HepG2 (cell line): ENCODE measurements around the gene KCTD14. TPM values are rescaled to one million over a fixed set of nuclear protein-coding genes. Genes with fewer than 3 reads are reported as not detected.

Experiments
- DNMT1 ChIP-seq: sonication (generic); formaldehyde crosslinking; IDR thresholded peaks from 2 replicates; pipeline ENCODE4 v1.5.1; 2020; ENCODE audit warnings: mild to moderate bottlenecking, missing genetic modification reagents
- GTF2F1 ChIP-seq: fragments of 150-350 bp; IDR thresholded peaks from 2 replicates; pipeline ENCODE4 v1.6.1; 2014; ENCODE audit warnings: low read length
- KLF12 ChIP-seq: sonication (generic); formaldehyde crosslinking; IDR thresholded peaks from 2 replicates; pipeline ENCODE4 v1.4.0; 2020; ENCODE audit warnings: missing genetic modification reagents, borderline replicate concordance
- PCBP1 ChIP-seq: fragments of 200-400 bp; formaldehyde crosslinking; IDR thresholded peaks from 2 replicates; pipeline ENCODE4 v1.6.1; 2017; ENCODE audit warnings: mild to moderate bottlenecking, low read depth, low read length, borderline replicate concordance
- PHF21A ChIP-seq: sonication (generic); formaldehyde crosslinking; IDR thresholded peaks from 2 replicates; pipeline ENCODE4 v1.5.0; 2020; ENCODE audit warnings: mild to moderate bottlenecking, missing genetic modification reagents
- RXRB ChIP-seq: IDR thresholded peaks from 2 replicates; pipeline ENCODE4 v1.6.1; 2016; ENCODE audit warnings: borderline replicate concordance, missing genetic modification reagents, missing compliant biosample characterization
- SALL2 ChIP-seq: sonication (generic); formaldehyde crosslinking; IDR thresholded peaks from 2 replicates; pipeline ENCODE4 v1.8.1; 2023; ENCODE audit warnings: mild to moderate bottlenecking, missing genetic modification reagents, inconsistent platforms
- SRSF9 ChIP-seq: fragments of 200-400 bp; formaldehyde crosslinking; IDR thresholded peaks from 2 replicates; pipeline ENCODE4 v1.6.1; 2018; ENCODE audit warnings: borderline replicate concordance, mild to moderate bottlenecking, low read depth, low read length; ENCODE audit not compliant: insufficient read depth, poor library complexity, severe bottlenecking
- STAT5B ChIP-seq: sonication (generic); formaldehyde crosslinking; IDR thresholded peaks from 2 replicates; pipeline ENCODE4 v1.4.0; 2020; ENCODE audit warnings: missing genetic modification reagents
- ZBTB21 ChIP-seq: sonication (generic); formaldehyde crosslinking; IDR thresholded peaks from 2 replicates; pipeline ENCODE4 v1.4.0; 2020; ENCODE audit warnings: missing genetic modification reagents
- ZC3H13 ChIP-seq: sonication (generic); formaldehyde crosslinking; IDR thresholded peaks from 2 replicates; pipeline ENCODE4 v1.8.1; 2023; ENCODE audit warnings: mild to moderate bottlenecking, missing genetic modification reagents, moderate library complexity
- ZNF652 ChIP-seq: IDR thresholded peaks from 2 replicates; pipeline ENCODE4 v1.6.1; 2016; ENCODE audit warnings: low read depth, borderline replicate concordance
- ZNF792 ChIP-seq: IDR thresholded peaks from 2 replicates; pipeline ENCODE4 v1.6.1; 2016
- polyA plus RNA-seq, 8 experiments: library from polyadenylated mRNA; depleted of rRNA in 3 of 8; stranded (reverse) in 7 of 8; unstranded in 1 of 8; fragments of >200 nt; fragmentation: Illumina TruSeq in 4 of 8; extraction: Trizol in 4 of 8; gene quantifications; 2 replicates each; pipeline versions ENCODE4 v1.2.1 to v1.2.3, GENCODE V29; 2011 to 2016; ENCODE audit warnings: low read depth in 4 of 8, missing spikeins in 1 of 8, mixed read lengths in 1 of 8; ENCODE audit not compliant: insufficient read depth in 1 of 8
- total RNA-seq, 5 experiments: library from RNA; depleted of rRNA; stranded (reverse); fragments of >200 nt; fragmentation: Illumina TruSeq; extraction: Trizol; gene quantifications; 2 replicates each; pipeline ENCODE4 v1.2.3, GENCODE V29; 2016; ENCODE audit warnings: low read depth in 1 of 5
- TF ChIP-seq, protein P1 (sequence below): sonication (generic); formaldehyde crosslinking; IDR thresholded peaks from 2 replicates; pipeline ENCODE4 v1.5.0; 2020; ENCODE audit warnings: missing genetic modification reagents, mild to moderate bottlenecking, borderline replicate concordance
- TF ChIP-seq, protein P2 (sequence below): sonication (generic); formaldehyde crosslinking; IDR thresholded peaks from 2 replicates; pipeline ENCODE4 v1.8.1; 2023; ENCODE audit warnings: missing genetic modification reagents, mild to moderate bottlenecking, borderline replicate concordance
- TF ChIP-seq, protein P3 (sequence below): sonication (generic); formaldehyde crosslinking; IDR thresholded peaks from 2 replicates; pipeline ENCODE4 v1.5.0; 2020; ENCODE audit warnings: missing genetic modification reagents
- TF ChIP-seq, protein P4 (sequence below): IDR thresholded peaks from 2 replicates; pipeline ENCODE4 v1.6.1; 2018; ENCODE audit warnings: missing genetic modification reagents, mild to moderate bottlenecking, missing compliant biosample characterization
- TF ChIP-seq, protein P5 (sequence below): sonication (generic); formaldehyde crosslinking; IDR thresholded peaks from 2 replicates; pipeline ENCODE4 v1.4.0; 2020; ENCODE audit warnings: missing genetic modification reagents, borderline replicate concordance
- TF ChIP-seq, protein P6 (sequence below): sonication (generic); formaldehyde crosslinking; IDR thresholded peaks from 2 replicates; pipeline ENCODE4 v1.4.0; 2020; ENCODE audit warnings: mild to moderate bottlenecking, missing genetic modification reagents, borderline replicate concordance
- TF ChIP-seq, protein P7 (sequence below): sonication (generic); formaldehyde crosslinking; IDR thresholded peaks from 2 replicates; pipeline ENCODE4 v1.4.0; 2020; ENCODE audit warnings: low read depth, mild to moderate bottlenecking, missing genetic modification reagents

KCTD14 gene
- total and polyA plus RNA-seq, 2 of the 13 experiments (the other 11 are each of a cell fraction or from before 2014, with no cell fraction given), result 10.3 to 15.6 TPM

DNA sequence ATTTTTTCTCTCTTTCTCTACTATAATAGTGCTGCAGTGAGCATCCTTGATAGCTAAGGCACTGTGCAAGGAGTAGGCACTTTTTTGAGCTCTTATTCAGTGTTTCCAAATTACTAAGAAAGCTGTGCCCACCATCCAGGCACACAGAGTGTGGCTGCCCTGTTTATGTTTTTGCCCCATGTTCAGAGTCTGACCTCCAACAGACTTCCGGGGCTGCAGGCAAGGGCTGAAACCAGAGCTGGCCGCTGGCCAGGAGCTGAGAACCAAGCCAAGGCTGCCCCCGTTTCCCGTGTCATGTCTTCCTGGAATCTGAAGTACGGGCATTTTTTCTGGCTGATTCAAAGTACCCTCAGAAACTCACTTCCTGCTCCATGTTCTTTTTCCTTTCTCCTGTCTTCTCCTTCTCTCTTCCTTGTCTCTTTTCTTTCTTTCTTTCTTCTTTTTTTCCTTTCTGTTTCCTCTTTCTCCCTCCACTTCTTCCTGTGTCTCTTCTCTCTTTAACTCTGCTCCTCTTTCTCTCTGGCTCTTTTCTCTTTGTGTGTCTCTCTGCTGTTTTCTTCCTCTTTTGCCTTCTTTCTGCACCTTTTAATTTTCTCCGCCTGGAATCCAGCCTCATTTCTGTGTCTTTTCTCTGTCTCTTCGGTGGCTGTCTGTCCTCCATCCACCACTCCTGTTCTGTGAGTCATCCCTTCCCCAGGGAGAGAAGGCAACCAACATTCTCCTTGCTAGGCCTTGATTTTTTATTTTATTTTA, 17.0 kb upstream of the KCTD14 start (continued):
- no peak for TF ChIP-seq PCBP1
- no peak for TF ChIP-seq SRSF9
- no peak; the same call in 1 of the 2 replicates for TF ChIP-seq RXRB (CRISPR knock-in tag)
- TF ChIP-seq, protein P1, sequence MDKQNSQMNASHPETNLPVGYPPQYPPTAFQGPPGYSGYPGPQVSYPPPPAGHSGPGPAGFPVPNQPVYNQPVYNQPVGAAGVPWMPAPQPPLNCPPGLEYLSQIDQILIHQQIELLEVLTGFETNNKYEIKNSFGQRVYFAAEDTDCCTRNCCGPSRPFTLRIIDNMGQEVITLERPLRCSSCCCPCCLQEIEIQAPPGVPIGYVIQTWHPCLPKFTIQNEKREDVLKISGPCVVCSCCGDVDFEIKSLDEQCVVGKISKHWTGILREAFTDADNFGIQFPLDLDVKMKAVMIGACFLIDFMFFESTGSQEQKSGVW, result no peak
- TF ChIP-seq, protein P2, sequence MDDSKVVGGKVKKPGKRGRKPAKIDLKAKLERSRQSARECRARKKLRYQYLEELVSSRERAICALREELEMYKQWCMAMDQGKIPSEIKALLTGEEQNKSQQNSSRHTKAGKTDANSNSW (CRISPR knock-in tag), result no peak
- no peak for TF ChIP-seq ZC3H13 (CRISPR knock-in tag)
- TF ChIP-seq, protein P3, sequence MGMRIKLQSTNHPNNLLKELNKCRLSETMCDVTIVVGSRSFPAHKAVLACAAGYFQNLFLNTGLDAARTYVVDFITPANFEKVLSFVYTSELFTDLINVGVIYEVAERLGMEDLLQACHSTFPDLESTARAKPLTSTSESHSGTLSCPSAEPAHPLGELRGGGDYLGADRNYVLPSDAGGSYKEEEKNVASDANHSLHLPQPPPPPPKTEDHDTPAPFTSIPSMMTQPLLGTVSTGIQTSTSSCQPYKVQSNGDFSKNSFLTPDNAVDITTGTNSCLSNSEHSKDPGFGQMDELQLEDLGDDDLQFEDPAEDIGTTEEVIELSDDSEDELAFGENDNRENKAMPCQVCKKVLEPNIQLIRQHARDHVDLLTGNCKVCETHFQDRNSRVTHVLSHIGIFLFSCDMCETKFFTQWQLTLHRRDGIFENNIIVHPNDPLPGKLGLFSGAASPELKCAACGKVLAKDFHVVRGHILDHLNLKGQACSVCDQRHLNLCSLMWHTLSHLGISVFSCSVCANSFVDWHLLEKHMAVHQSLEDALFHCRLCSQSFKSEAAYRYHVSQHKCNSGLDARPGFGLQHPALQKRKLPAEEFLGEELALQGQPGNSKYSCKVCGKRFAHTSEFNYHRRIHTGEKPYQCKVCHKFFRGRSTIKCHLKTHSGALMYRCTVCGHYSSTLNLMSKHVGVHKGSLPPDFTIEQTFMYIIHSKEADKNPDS, result no peak
- TF ChIP-seq, protein P4, sequence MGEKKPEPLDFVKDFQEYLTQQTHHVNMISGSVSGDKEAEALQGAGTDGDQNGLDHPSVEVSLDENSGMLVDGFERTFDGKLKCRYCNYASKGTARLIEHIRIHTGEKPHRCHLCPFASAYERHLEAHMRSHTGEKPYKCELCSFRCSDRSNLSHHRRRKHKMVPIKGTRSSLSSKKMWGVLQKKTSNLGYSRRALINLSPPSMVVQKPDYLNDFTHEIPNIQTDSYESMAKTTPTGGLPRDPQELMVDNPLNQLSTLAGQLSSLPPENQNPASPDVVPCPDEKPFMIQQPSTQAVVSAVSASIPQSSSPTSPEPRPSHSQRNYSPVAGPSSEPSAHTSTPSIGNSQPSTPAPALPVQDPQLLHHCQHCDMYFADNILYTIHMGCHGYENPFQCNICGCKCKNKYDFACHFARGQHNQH (CRISPR knock-in tag), result peak; percentile 76
- no peak for TF ChIP-seq ZNF652 (CRISPR knock-in tag)
- TF ChIP-seq, protein P5, sequence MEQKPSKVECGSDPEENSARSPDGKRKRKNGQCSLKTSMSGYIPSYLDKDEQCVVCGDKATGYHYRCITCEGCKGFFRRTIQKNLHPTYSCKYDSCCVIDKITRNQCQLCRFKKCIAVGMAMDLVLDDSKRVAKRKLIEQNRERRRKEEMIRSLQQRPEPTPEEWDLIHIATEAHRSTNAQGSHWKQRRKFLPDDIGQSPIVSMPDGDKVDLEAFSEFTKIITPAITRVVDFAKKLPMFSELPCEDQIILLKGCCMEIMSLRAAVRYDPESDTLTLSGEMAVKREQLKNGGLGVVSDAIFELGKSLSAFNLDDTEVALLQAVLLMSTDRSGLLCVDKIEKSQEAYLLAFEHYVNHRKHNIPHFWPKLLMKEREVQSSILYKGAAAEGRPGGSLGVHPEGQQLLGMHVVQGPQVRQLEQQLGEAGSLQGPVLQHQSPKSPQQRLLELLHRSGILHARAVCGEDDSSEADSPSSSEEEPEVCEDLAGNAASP (CRISPR knock-in tag), result no peak; the same call in 1 of the 2 replicates
- no peak for TF ChIP-seq SALL2 (CRISPR knock-in tag)
- no peak for TF ChIP-seq KLF12 (CRISPR knock-in tag)
- no peak for TF ChIP-seq STAT5B (CRISPR knock-in tag)
- TF ChIP-seq DNMT1 (CRISPR knock-in tag), result no peak
- TF ChIP-seq, protein P6, sequence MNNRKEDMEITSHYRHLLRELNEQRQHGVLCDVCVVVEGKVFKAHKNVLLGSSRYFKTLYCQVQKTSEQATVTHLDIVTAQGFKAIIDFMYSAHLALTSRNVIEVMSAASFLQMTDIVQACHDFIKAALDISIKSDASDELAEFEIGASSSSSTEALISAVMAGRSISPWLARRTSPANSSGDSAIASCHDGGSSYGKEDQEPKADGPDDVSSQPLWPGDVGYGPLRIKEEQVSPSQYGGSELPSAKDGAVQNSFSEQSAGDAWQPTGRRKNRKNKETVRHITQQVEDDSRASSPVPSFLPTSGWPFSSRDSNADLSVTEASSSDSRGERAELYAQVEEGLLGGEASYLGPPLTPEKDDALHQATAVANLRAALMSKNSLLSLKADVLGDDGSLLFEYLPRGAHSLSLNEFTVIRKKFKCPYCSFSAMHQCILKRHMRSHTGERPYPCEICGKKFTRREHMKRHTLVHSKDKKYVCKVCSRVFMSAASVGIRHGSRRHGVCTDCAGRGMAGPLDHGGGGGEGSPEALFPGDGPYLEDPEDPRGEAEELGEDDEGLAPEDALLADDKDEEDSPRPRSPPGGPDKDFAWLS (CRISPR knock-in tag), result no peak
- no peak for TF ChIP-seq ZBTB21
- TF ChIP-seq, protein P7, sequence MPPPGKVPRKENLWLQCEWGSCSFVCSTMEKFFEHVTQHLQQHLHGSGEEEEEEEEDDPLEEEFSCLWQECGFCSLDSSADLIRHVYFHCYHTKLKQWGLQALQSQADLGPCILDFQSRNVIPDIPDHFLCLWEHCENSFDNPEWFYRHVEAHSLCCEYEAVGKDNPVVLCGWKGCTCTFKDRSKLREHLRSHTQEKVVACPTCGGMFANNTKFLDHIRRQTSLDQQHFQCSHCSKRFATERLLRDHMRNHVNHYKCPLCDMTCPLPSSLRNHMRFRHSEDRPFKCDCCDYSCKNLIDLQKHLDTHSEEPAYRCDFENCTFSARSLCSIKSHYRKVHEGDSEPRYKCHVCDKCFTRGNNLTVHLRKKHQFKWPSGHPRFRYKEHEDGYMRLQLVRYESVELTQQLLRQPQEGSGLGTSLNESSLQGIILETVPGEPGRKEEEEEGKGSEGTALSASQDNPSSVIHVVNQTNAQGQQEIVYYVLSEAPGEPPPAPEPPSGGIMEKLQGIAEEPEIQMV (CRISPR knock-in tag), result no peak
- TF ChIP-seq PHF21A, result 0 out of 2 replicates have a peak, but pooled peaks have one; percentile 42
- no peak for TF ChIP-seq ZNF792 (CRISPR knock-in tag)
- no peak for TF ChIP-seq GTF2F1
